ENCODE measurements around the gene YPEL2.

YPEL2 gene

GRCh38 chr17:59413014-59413766 is 81.7 kb downstream of the YPEL2 start:
- no peak for TF ChIP-seq CTCF (IDR thresholded peaks at IDR 0.05; ENCODE audit: low read depth, low read length)
- DNase-seq (ENCODE audit: extremely low read depth, low read depth) = no peak

GRCh38 chr17:59415397-59415796 is 83.9 kb downstream of the YPEL2 start:
- TF ChIP-seq CTCF (IDR thresholded peaks at IDR 0.05; ENCODE audit: low read depth, low read length) = no peak
- DNase-seq (ENCODE audit: extremely low read depth, low read depth) = no peak

GRCh38 chr17:59416184-59416583 is 84.7 kb downstream of the YPEL2 start:
- no peak for DNase-seq (ENCODE audit: extremely low read depth, low read depth)
- no peak for TF ChIP-seq CTCF (IDR thresholded peaks at IDR 0.05; ENCODE audit: low read depth, low read length)

- TF ChIP-seq CTCF (IDR thresholded peaks at IDR 0.05; ENCODE audit: low read depth, low read length) = no peak
Measured at GRCh38 chr17:59417452-59417851, 86.0 kb downstream of the YPEL2 start.

GRCh38 chr17:59418732-59419166 is 87.3 kb downstream of the YPEL2 start:
- no peak for TF ChIP-seq CTCF (IDR thresholded peaks at IDR 0.05; ENCODE audit: low read depth, low read length)
- DNase-seq (ENCODE audit: extremely low read depth, low read depth) = no peak

More at GRCh38 chr17:59417452-59417851, 86.0 kb downstream of the YPEL2 start:
- DNase-seq (ENCODE audit: extremely low read depth, low read depth) = no peak

GRCh38 chr17:59420901-59421300 is 89.4 kb downstream of the YPEL2 start:
- TF ChIP-seq CTCF (IDR thresholded peaks at IDR 0.05; ENCODE audit: low read depth, low read length) = no peak
- DNase-seq (ENCODE audit: extremely low read depth, low read depth) = no peak

- no peak for DNase-seq (ENCODE audit: extremely low read depth, low read depth)
- TF ChIP-seq CTCF (IDR thresholded peaks at IDR 0.05; ENCODE audit: low read depth, low read length) = no peak
Measured at GRCh38 chr17:59421722-59422121, 90.3 kb downstream of the YPEL2 start.

Data from AG09319 (cell line).